ENCODE measurements around the gene GALNT10.

DNA sequence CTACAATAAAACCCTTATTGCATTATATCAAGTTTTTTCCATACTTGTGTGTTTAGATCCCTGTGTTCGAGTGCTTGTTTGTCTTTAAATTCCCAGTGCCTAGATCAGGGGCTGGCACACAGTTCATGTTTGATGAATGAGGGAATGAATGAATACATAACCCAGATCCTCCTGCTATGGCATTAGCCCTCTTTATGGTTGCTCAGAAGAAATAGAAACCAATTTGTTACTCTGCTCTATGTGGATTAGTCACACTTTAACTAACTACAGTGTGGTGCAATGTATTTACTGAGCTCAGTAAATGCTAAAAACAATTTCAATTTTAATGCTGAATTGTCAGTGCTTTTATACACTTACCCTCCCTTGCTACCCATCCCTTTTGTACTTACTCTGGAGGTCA, 16.4 kb upstream of the GALNT10 start:
- TF ChIP-seq, protein P1, sequence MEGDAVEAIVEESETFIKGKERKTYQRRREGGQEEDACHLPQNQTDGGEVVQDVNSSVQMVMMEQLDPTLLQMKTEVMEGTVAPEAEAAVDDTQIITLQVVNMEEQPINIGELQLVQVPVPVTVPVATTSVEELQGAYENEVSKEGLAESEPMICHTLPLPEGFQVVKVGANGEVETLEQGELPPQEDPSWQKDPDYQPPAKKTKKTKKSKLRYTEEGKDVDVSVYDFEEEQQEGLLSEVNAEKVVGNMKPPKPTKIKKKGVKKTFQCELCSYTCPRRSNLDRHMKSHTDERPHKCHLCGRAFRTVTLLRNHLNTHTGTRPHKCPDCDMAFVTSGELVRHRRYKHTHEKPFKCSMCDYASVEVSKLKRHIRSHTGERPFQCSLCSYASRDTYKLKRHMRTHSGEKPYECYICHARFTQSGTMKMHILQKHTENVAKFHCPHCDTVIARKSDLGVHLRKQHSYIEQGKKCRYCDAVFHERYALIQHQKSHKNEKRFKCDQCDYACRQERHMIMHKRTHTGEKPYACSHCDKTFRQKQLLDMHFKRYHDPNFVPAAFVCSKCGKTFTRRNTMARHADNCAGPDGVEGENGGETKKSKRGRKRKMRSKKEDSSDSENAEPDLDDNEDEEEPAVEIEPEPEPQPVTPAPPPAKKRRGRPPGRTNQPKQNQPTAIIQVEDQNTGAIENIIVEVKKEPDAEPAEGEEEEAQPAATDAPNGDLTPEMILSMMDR (IDR thresholded peaks at IDR 0.05): no peak
- TF ChIP-seq POLR2A (IDR thresholded peaks at IDR 0.05): no peak

Data from lower leg skin (tissue), 3 donors.